ENCODE data around the gene RSPO4.

DNA sequence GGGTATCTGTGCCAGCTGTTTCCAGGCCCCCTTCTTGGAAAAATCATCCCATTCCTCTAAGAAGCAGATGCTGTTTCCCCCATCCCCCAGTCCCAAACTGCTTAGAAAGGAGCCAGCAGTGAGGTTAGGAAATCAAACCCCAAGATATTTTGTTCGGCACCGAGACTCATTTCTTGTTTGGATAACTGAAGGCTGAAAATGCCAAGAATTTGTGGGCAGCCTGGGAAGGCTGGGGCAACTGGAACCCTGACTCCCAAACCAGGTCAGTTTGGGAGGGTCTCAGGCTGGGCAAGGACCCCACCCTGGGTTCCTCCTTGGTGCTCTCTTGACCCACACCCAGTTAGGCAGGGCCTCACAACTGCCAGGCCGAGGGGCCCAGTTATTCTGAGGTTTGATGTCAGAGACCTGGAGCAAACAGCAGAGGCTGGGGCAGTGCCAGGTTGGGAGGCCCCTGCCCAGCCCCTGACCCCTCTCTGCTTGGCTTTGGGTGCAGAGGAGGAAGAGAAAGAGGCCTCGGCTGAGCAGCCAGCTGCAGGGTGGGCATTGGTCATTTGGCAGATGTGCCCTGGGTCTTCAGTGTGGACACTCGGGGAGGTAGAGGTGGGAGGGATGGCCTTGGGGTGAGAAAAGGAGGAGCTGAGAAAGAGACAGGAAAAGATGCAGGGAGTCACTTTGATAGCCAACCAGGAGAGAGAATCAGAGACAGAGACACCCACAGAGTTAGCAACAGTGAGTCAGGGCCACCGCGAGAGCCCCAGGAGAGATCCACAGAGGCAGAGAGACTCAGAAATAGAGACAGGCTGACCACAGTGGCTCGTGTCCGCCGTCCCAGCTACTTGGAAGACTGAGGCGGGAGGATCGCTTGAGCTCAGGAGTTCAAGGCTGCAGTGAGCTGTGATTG is 91.0 kb downstream of the RSPO4 start:
- TF ChIP-seq, protein P1, sequence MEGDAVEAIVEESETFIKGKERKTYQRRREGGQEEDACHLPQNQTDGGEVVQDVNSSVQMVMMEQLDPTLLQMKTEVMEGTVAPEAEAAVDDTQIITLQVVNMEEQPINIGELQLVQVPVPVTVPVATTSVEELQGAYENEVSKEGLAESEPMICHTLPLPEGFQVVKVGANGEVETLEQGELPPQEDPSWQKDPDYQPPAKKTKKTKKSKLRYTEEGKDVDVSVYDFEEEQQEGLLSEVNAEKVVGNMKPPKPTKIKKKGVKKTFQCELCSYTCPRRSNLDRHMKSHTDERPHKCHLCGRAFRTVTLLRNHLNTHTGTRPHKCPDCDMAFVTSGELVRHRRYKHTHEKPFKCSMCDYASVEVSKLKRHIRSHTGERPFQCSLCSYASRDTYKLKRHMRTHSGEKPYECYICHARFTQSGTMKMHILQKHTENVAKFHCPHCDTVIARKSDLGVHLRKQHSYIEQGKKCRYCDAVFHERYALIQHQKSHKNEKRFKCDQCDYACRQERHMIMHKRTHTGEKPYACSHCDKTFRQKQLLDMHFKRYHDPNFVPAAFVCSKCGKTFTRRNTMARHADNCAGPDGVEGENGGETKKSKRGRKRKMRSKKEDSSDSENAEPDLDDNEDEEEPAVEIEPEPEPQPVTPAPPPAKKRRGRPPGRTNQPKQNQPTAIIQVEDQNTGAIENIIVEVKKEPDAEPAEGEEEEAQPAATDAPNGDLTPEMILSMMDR (optimal IDR thresholded peaks at IDR 0.05 in 1 of 3, IDR thresholded peaks at IDR 0.05 in 1 of 3, conservative IDR thresholded peaks at IDR 0.05 in 1 of 3; ENCODE audit: extremely low read depth in 1 of 3, insufficient read depth in 2 of 3, low read length in 3 of 3) = no peak
- TF ChIP-seq EZH2 (IDR thresholded peaks at IDR 0.05; ENCODE audit: low read length) = no peak

Data from keratinocyte (primary cell).